HG03354 (cell line): ENCODE results near the gene ABCA1.
"Not testable (repeated sequence)": the region's sequence is repeated elsewhere in the genome, so short reads cannot be mapped to it uniquely, and the experiment has no call there.

Experiments
- ATAC-seq: cut with Tn5 transposase; IDR thresholded peaks from one replicate; pipeline ENCODE4 v1.9.1; 2021; ENCODE audit warnings: mild to moderate bottlenecking; ENCODE audit not compliant: unreplicated experiment, poor library complexity, severe bottlenecking

The ABCA1 gene

GRCh38 chr9:104911032-104911607, 16.8 kb downstream of the ABCA1 start:
- ATAC-seq: no peak

GRCh38 chr9:104907278-104907951, 20.5 kb downstream of the ABCA1 start:
- no peak for ATAC-seq

- ATAC-seq: no peak
Observed at GRCh38 chr9:104906441-104907277, 21.3 kb downstream of the ABCA1 start.

- no peak for ATAC-seq
Observed at GRCh38 chr9:104905931-104906330, 22.0 kb downstream of the ABCA1 start.

GRCh38 chr9:104905153-104905901, 22.6 kb downstream of the ABCA1 start:
- ATAC-seq: no peak

- no peak for ATAC-seq
Observed at GRCh38 chr9:104903609-104904008, 24.3 kb downstream of the ABCA1 start.

- ATAC-seq: no peak
Observed at GRCh38 chr9:104900871-104901270, 27.1 kb downstream of the ABCA1 start.

GRCh38 chr9:104900324-104900723, 27.6 kb downstream of the ABCA1 start:
- no peak for ATAC-seq

GRCh38 chr9:104899759-104900247, 28.2 kb downstream of the ABCA1 start:
- no peak for ATAC-seq

- not testable (repeated sequence) for ATAC-seq
Observed at GRCh38 chr9:104898376-104898775, 29.6 kb downstream of the ABCA1 start.

- ATAC-seq: no peak
Observed at GRCh38 chr9:104896131-104896530, 31.8 kb downstream of the ABCA1 start.

- no peak for ATAC-seq
Observed at GRCh38 chr9:104895572-104895971, 32.4 kb downstream of the ABCA1 start.

- ATAC-seq: no peak
Observed at GRCh38 chr9:104892701-104893100, 35.3 kb downstream of the ABCA1 start.

- ATAC-seq: no peak
Observed at GRCh38 chr9:104890433-104890770, 37.6 kb downstream of the ABCA1 start.

GRCh38 chr9:104885818-104886709, 41.9 kb downstream of the ABCA1 start:
- no peak for ATAC-seq

- ATAC-seq: no peak
Observed at GRCh38 chr9:104883169-104883568, 44.8 kb downstream of the ABCA1 start.

GRCh38 chr9:104882566-104882965, 45.4 kb downstream of the ABCA1 start:
- ATAC-seq: no peak

GRCh38 chr9:104882086-104882485, 45.9 kb downstream of the ABCA1 start:
- no peak for ATAC-seq
